ENCODE data around the gene TRIM68. TPM values are rescaled to one million over a fixed set of nuclear protein-coding genes. Genes with fewer than 3 reads are reported as not detected.

Gene TRIM68
- total RNA-seq, 1 experiment from 2014 or later: 8.2 TPM

GRCh38 chr11:4626207-4627099 lies 18.4 kb upstream of the TRIM68 start:
- no peak overlapping the region for H3K27ac Mint-ChIP-seq
- peaks cover 2% of the 10 kb centered on the region; the same call in 1 of the 2 replicates for H3K27me3 Mint-ChIP-seq (ENCODE audit: low read depth)
- DNase-seq (ENCODE audit: low spot score) (peak; percentile 82), ATAC-seq (peak; percentile 95)
- peak overlapping the region; percentile 12 for H3K4me3 Mint-ChIP-seq
- peaks cover 16% of the 10 kb centered on the region for H3K9me3 Mint-ChIP-seq
- ChIA-PET POLR2A (no interaction called here), CTCF (interaction anchor here (0.9 to 3.4 kb wide), 6 partner anchors 10 to 439 kb away, joined by 3 to 30 read pairs (median 8); partner anchors contain the start of gene OR51D1)
- H3K4me1 Mint-ChIP-seq: peaks cover 28% of the 10 kb centered on the region
- TF ChIP-seq ZNF423 (CRISPR knock-in tag; IDR thresholded peaks at IDR 0.05) (no peak), CTCF (IDR thresholded peaks at IDR 0.05) (peak; percentile 87)
- no peaks in the 10 kb centered on the region; the same call in 1 of the 2 replicates for H3K36me3 Mint-ChIP-seq

- DNase-seq (ENCODE audit: low spot score) (no peak), ATAC-seq (no peak)
- H3K27me3 Mint-ChIP-seq (ENCODE audit: low read depth): peaks cover 9% of the 10 kb centered on the region
- no peak overlapping the region for H3K4me3 Mint-ChIP-seq
- ChIA-PET POLR2A (no interaction called here), CTCF (no interaction called here)
- peaks cover 20% of the 10 kb centered on the region for H3K9me3 Mint-ChIP-seq
- H3K4me1 Mint-ChIP-seq: no peaks in the 10 kb centered on the region
- no peak for TF ChIP-seq ZNF671 (CRISPR knock-in tag; IDR thresholded peaks at IDR 0.05)
- no peak overlapping the region for H3K27ac Mint-ChIP-seq
- no peaks in the 10 kb centered on the region; the same call in 1 of the 2 replicates for H3K36me3 Mint-ChIP-seq
Observed at GRCh38 chr11:4619514-4619913, 11.5 kb upstream of the TRIM68 start.

GRCh38 chr11:4615856-4616444 lies 7.9 kb upstream of the TRIM68 start:
- H3K4me1 Mint-ChIP-seq: no peaks in the 10 kb centered on the region
- H3K27ac Mint-ChIP-seq: no peak overlapping the region
- ChIA-PET POLR2A (no interaction called here), CTCF (no interaction called here)
- no peaks in the 10 kb centered on the region for H3K36me3 Mint-ChIP-seq
- DNase-seq (ENCODE audit: low spot score) (no peak), ATAC-seq (no peak)
- H3K4me3 Mint-ChIP-seq: no peak overlapping the region
- H3K27me3 Mint-ChIP-seq (ENCODE audit: low read depth): peaks cover 13% of the 10 kb centered on the region
- peaks cover 8% of the 10 kb centered on the region for H3K9me3 Mint-ChIP-seq
- no peak for TF ChIP-seq ZNF396 (CRISPR knock-in tag; IDR thresholded peaks at IDR 0.05; ENCODE audit: borderline replicate concordance)
- no peak for TF ChIP-seq CDX4 (CRISPR knock-in tag; IDR thresholded peaks at IDR 0.05; ENCODE audit: borderline replicate concordance)
- TF ChIP-seq ZNF121 (CRISPR knock-in tag; IDR thresholded peaks at IDR 0.05): no peak
- TF ChIP-seq PREB (CRISPR knock-in tag; IDR thresholded peaks at IDR 0.05; ENCODE audit: borderline replicate concordance): no peak
- TF ChIP-seq ZNF512 (CRISPR knock-in tag; IDR thresholded peaks at IDR 0.05; ENCODE audit: borderline replicate concordance): no peak
- no peak for TF ChIP-seq SMAD4 (CRISPR knock-in tag; IDR thresholded peaks at IDR 0.05)
- no peak for TF ChIP-seq ETV6 (CRISPR knock-in tag; IDR thresholded peaks at IDR 0.05)
- no peak for TF ChIP-seq CREB1 (CRISPR knock-in tag; IDR thresholded peaks at IDR 0.05)
- TF ChIP-seq GTF2I (CRISPR knock-in tag; conservative IDR thresholded peaks at IDR 0.05): no peak
- TF ChIP-seq STAT6 (CRISPR knock-in tag; conservative IDR thresholded peaks at IDR 0.05; ENCODE audit: low read depth): no peak
- TF ChIP-seq NR3C1 (CRISPR knock-in tag; conservative IDR thresholded peaks at IDR 0.05; ENCODE audit: low read depth): no peak
- TF ChIP-seq PRDM15 (CRISPR knock-in tag; IDR thresholded peaks at IDR 0.05): no peak
- no peak for TF ChIP-seq E2F5 (CRISPR knock-in tag; IDR thresholded peaks at IDR 0.05)

All from WTC11 (cell line).